Progenitor cell of endocrine pancreas (in vitro differentiated cells): ENCODE data around the gene EML4. TPM values are rescaled to one million over a fixed set of nuclear protein-coding genes. Genes with fewer than 3 reads are reported as not detected.
"Not testable (repeated sequence)": the region's sequence is repeated elsewhere in the genome, so short reads cannot be mapped to it uniquely, and the experiment has no call there.

Source experiments
- DNase-seq: peaks from one replicate; pipeline ENCODE4 v3.0.0; 2021; ENCODE audit warnings: low spot score; ENCODE audit not compliant: unreplicated experiment
- H3K27ac Mint-ChIP-seq: 2 replicates; pipeline ENCODE4 v1.8.0; 2021; ENCODE audit warnings: mild to moderate bottlenecking, moderate library complexity, mixed read lengths
- H3K27me3 Mint-ChIP-seq: 2 replicates; pipeline ENCODE4 v1.8.0; 2021; ENCODE audit warnings: mixed read lengths
- H3K36me3 Mint-ChIP-seq: 2 replicates; pipeline ENCODE4 v1.8.0; 2022; ENCODE audit warnings: mixed read lengths; ENCODE audit not compliant: insufficient read depth
- H3K4me1 Mint-ChIP-seq: 2 replicates; pipeline ENCODE4 v1.8.0; 2021; ENCODE audit warnings: low read depth, mixed read lengths
- H3K4me3 Mint-ChIP-seq: 2 replicates; pipeline ENCODE4 v1.8.0; 2021; ENCODE audit warnings: low read depth, mild to moderate bottlenecking, moderate library complexity, mixed read lengths
- H3K9me3 Mint-ChIP-seq: 2 replicates; pipeline ENCODE4 v1.8.0; 2021; ENCODE audit warnings: low read depth, mixed read lengths
- CTCF ChIP-seq: fragments of 200-600 bp; sonication (generic); IDR thresholded peaks from one replicate; pipeline ENCODE4 v1.5.0; 2021; ENCODE audit warnings: antibody characterized with exemption, mild to moderate bottlenecking; ENCODE audit not compliant: unreplicated experiment
- total RNA-seq: library from RNA; stranded (reverse); gene quantifications from 2 replicates; pipeline ENCODE4 v1.2.1, GENCODE V29; 2021

EML4 gene
- total RNA-seq, 1 donor from 2014 or later = 75.7 TPM

GRCh38 chr2:42127425-42128424 lies 41.4 kb upstream of the EML4 start:
- no peak overlapping the region for H3K27ac Mint-ChIP-seq
- TF ChIP-seq CTCF = no peak
- H3K9me3 Mint-ChIP-seq = no peaks in the 10 kb centered on the region
- no peak overlapping the region for H3K4me3 Mint-ChIP-seq
- no peaks in the 10 kb centered on the region for H3K36me3 Mint-ChIP-seq
- H3K4me1 Mint-ChIP-seq = peaks cover 19% of the 10 kb centered on the region
- H3K27me3 Mint-ChIP-seq = peaks cover 32% of the 10 kb centered on the region
- no peak for DNase-seq

GRCh38 chr2:42128721-42129486 lies 40.2 kb upstream of the EML4 start:
- Mint-ChIP-seq H3K9me3 (no peaks in the 10 kb centered on the region), H3K4me1 (peaks cover 26% of the 10 kb centered on the region), H3K36me3 (no peaks in the 10 kb centered on the region), H3K4me3 (no peak overlapping the region), H3K27ac (no peak overlapping the region), H3K27me3 (peaks cover 43% of the 10 kb centered on the region)
- no peak for DNase-seq
- no peak for TF ChIP-seq CTCF

- TF ChIP-seq CTCF = no peak
- Mint-ChIP-seq H3K36me3 (no peaks in the 10 kb centered on the region), H3K9me3 (no peaks in the 10 kb centered on the region), H3K4me3 (no peak overlapping the region), H3K27me3 (peaks cover 43% of the 10 kb centered on the region), H3K27ac (no peak overlapping the region), H3K4me1 (peaks cover 26% of the 10 kb centered on the region)
- DNase-seq = no peak
Observed at GRCh38 chr2:42129487-42129852, 39.7 kb upstream of the EML4 start.

GRCh38 chr2:42129947-42130346 lies 39.2 kb upstream of the EML4 start:
- Mint-ChIP-seq H3K9me3 (no peaks in the 10 kb centered on the region), H3K27me3 (peaks cover 43% of the 10 kb centered on the region), H3K27ac (no peak overlapping the region), H3K36me3 (no peaks in the 10 kb centered on the region), H3K4me3 (no peak overlapping the region), H3K4me1 (peaks cover 26% of the 10 kb centered on the region)
- no peak for TF ChIP-seq CTCF
- no peak for DNase-seq

- not testable (repeated sequence) for H3K27ac Mint-ChIP-seq, DNase-seq, H3K9me3 Mint-ChIP-seq, H3K4me3 Mint-ChIP-seq, H3K36me3 Mint-ChIP-seq
- Mint-ChIP-seq H3K27me3 (peaks cover 43% of the 10 kb centered on the region), H3K4me1 (peaks cover 26% of the 10 kb centered on the region)
Observed at GRCh38 chr2:42130858-42131257, 38.3 kb upstream of the EML4 start.
